Tibial nerve (tissue), 4 donors: ENCODE data around the gene RPL36. TPM values are rescaled to one million over a fixed set of nuclear protein-coding genes. Genes with fewer than 3 reads are reported as not detected.

Source experiments
- DNase-seq, 2 donors: peaks; one replicate each; pipeline ENCODE4 v3.0.0-alpha.2; 2019; ENCODE audit warnings: low spot score in 2 of 2
- H3K27ac ChIP-seq, 4 donors: fragments of 200-600 bp; sonication (generic) in 3 of 4; one replicate each; pipeline ENCODE4 v1.5.1; 2017 to 2019; ENCODE audit warnings: mild to moderate bottlenecking in 1 of 4
- H3K27me3 ChIP-seq, 2 donors: fragments of 200-600 bp; sonication (generic) in 1 of 2; one replicate each; pipeline versions ENCODE4 v1.5.1 to v1.6.0; 2017 to 2019
- H3K36me3 ChIP-seq, 3 donors: fragments of 200-600 bp; sonication (generic); one replicate each; pipeline ENCODE4 v1.5.1; 2018 to 2019
- H3K4me1 ChIP-seq, 4 donors: fragments of 200-600 bp; sonication (generic) in 3 of 4; one replicate each; pipeline ENCODE4 v1.5.1; 2017 to 2019
- H3K4me3 ChIP-seq, 4 donors: fragments of 200-600 bp; sonication (generic) in 3 of 4; one replicate each; pipeline ENCODE4 v1.5.1; 2017 to 2019; ENCODE audit warnings: mild to moderate bottlenecking in 1 of 4, moderate library complexity in 1 of 4
- H3K9me3 ChIP-seq, 4 donors: fragments of 200-600 bp; sonication (generic) in 3 of 4; one replicate each; pipeline ENCODE4 v1.5.1; 2017 to 2019
- EP300 ChIP-seq, 2 donors: sonication (generic); formaldehyde crosslinking; IDR thresholded peaks; one replicate each; pipeline ENCODE4 v1.6.1; 2017; ENCODE audit warnings: antibody characterized with exemption in 2 of 2, mild to moderate bottlenecking in 1 of 2
- POLR2A ChIP-seq, 2 donors: fragments of 450-650 bp; IDR thresholded peaks; one replicate each; pipeline ENCODE4 v1.6.1; 2017; ENCODE audit warnings: antibody characterized with exemption in 2 of 2, mild to moderate bottlenecking in 2 of 2, moderate library complexity in 2 of 2
- WGBS, 2 donors: methylation state at CpG; one replicate each; pipeline ENCODE4 v1.1.5; 2018; 5-methylcytosine and 5-hydroxymethylcytosine counted together
- total RNA-seq, 4 donors: library from RNA; depleted of rRNA; stranded (reverse); fragments of >200 nt; gene quantifications; one replicate each; pipeline ENCODE4 v1.1.0, GENCODE V29; 2016
- TF ChIP-seq, protein P1 (sequence below), 5 experiments: fragments of 200-600 bp in 3 of 5; fragments of 450-650 bp in 2 of 5; sonication (generic) in 3 of 5; IDR thresholded peaks; one replicate each; pipeline ENCODE4 v1.5.1; 2016 to 2019; ENCODE audit warnings: antibody characterized with exemption in 5 of 5, mild to moderate bottlenecking in 3 of 5, moderate library complexity in 2 of 5

Gene RPL36
- total RNA-seq, 4 donors from 2014 or later, result 552 to 780 (median 644) TPM

DNA sequence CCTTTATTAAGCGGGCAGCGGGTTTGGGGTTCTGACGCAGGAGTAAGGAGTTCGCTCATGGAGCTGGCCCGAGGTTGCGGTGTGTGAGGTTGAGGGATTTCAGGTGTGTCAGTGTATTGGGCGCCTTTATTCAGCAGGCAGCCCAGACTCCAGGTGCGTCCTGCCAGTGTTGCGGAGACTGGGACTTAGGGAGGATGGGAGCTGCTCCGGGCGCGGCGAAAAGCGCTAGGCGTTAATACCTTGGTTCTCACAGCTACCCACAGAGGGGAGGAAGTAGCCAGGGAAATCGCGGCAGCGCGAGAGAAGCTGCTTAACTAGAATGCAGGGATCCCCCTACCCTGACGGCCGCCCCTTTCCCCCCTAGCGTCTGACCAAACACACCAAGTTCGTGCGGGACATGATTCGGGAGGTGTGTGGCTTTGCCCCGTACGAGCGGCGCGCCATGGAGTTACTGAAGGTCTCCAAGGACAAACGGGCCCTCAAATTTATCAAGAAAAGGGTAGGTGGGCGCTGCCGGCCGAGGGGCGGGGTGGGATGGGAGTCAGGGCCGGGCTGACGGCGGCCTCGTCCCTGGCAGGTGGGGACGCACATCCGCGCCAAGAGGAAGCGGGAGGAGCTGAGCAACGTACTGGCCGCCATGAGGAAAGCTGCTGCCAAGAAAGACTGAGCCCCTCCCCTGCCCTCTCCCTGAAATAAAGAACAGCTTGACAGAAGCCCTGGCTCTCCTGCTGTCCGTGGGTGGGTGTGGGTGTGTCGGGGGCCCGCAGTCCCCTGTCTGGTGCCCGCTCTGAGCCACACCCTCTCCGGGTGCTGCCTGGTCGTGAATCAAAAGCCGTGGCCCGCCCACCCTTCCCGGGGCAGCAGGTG, 1.1 kb downstream of the RPL36 start:
- WGBS, 2 donors, result 6 to 8% methylated on average over 31 to 33 of the region's 54 CpGs
- peak overlapping the region; percentile 61 to 95 (median 78) for H3K4me3 ChIP-seq
- TF ChIP-seq EP300 (IDR thresholded peaks at IDR 0.05) (peak in 1 of 2 donors; percentile 26), POLR2A (IDR thresholded peaks at IDR 0.05) (no peak)
- TF ChIP-seq, protein P1, sequence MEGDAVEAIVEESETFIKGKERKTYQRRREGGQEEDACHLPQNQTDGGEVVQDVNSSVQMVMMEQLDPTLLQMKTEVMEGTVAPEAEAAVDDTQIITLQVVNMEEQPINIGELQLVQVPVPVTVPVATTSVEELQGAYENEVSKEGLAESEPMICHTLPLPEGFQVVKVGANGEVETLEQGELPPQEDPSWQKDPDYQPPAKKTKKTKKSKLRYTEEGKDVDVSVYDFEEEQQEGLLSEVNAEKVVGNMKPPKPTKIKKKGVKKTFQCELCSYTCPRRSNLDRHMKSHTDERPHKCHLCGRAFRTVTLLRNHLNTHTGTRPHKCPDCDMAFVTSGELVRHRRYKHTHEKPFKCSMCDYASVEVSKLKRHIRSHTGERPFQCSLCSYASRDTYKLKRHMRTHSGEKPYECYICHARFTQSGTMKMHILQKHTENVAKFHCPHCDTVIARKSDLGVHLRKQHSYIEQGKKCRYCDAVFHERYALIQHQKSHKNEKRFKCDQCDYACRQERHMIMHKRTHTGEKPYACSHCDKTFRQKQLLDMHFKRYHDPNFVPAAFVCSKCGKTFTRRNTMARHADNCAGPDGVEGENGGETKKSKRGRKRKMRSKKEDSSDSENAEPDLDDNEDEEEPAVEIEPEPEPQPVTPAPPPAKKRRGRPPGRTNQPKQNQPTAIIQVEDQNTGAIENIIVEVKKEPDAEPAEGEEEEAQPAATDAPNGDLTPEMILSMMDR (IDR thresholded peaks at IDR 0.05), result no peak
- peak overlapping the region; percentile 76 to 92 (median 84) for H3K27ac ChIP-seq
- H3K27me3 ChIP-seq, result no peaks in the 10 kb centered on the region
- peaks cover 3 to 49% (median 24%) of the 10 kb centered on the region in 3 donors for H3K36me3 ChIP-seq
- H3K9me3 ChIP-seq, result no peaks in the 10 kb centered on the region
- peaks cover 0 to 53% (median 18%) of the 10 kb centered on the region in 4 donors for H3K4me1 ChIP-seq
- peak in 1 of 2 donors; percentile 33 for DNase-seq

DNA sequence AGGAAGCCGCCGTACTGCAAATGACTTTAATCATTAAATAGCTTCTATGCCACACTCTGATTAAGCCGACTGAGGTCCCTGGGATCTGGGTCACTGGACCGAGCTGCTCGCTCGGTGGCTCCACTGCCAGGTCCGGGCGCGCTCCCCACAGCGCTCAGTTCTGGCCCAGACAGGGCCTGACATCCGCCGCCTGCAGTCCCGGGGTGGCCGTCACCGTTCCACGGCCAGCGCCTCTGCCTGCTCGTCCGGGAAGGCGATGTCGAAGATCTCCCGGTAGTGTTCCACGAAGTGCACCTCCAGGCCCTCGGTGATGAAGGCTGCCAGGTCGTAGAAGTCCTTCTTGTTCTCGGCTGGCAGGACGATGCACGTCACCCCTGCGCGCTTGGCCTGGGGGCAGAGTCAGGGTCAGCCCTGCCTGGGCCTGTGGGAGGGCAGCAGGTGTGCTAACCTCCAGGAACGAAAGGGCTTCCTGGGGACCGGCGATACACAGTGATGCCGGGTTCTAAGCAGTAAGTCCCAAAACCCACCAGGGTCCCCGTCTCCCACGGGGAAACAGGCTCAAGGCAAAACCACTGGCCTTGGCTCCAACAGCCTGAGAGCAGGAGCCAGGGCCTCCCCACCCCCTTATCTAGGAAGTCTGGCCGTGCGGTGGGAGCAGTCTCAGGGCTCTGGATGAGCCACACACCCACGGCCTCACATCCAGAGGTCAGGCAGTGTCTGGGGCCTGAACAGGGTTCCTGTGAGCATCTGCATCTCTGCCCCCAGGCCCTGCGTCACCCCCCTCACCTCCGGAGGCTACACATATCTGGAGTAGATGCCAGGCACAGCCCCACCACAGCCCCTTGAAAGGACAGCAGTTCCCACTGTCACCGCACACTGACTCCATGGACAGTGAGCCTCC, 2.0 kb downstream of the RPL36 start:
- no peak for DNase-seq
- Histone ChIP-seq H3K36me3 (peaks cover 3 to 57% (median 29%) of the 10 kb centered on the region in 3 donors), H3K4me1 (peaks cover 0 to 48% (median 18%) of the 10 kb centered on the region in 4 donors), H3K27ac (peak overlapping the region in 3 of 4 donors; percentile 79 to 92 (median 90)), H3K9me3 (no peaks in the 10 kb centered on the region), H3K27me3 (no peaks in the 10 kb centered on the region), H3K4me3 (peak overlapping the region; percentile 61 to 95 (median 78))
- WGBS, 2 donors, result 69 to 80% methylated on average over 28 to 42 of the region's 42 CpGs
- TF ChIP-seq POLR2A (IDR thresholded peaks at IDR 0.05) (no peak), EP300 (IDR thresholded peaks at IDR 0.05) (no peak)
- TF ChIP-seq, protein P1 (IDR thresholded peaks at IDR 0.05), result no peak

DNA sequence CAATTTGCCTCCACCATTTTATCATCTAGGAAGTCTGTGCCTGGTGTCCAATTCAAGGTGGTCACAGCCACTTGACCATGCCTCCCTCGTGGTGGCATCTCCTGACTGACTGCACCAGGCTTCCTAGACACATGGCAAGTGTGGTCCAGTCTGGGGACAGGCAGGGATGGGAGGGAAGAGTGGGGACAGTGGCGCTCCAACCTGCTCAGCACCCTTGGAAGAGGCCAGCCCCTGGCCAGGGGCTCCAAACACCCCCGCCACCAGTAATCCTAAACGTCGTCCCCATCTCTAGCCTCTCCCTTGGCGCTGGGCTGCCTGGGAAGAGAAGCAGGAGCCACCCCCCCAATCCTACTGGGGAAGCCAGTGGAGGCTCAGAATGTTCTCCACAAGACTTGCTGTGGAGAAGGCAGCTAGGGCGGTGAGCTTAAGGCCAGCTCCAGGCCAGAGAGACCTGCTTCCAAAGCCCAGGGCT, 2.7 kb downstream of the RPL36 start:
- Histone ChIP-seq H3K4me1 (peaks cover 0 to 42% (median 15%) of the 10 kb centered on the region in 4 donors), H3K4me3 (no peak overlapping the region), H3K27me3 (no peaks in the 10 kb centered on the region), H3K27ac (no peak overlapping the region), H3K36me3 (peaks cover 3 to 64% (median 29%) of the 10 kb centered on the region in 3 donors), H3K9me3 (no peaks in the 10 kb centered on the region)
- DNase-seq, result no peak
- 78 to 87% methylated on average over 3 to 7 of the region's 7 CpGs for WGBS, 2 donors
- TF ChIP-seq, protein P1 (IDR thresholded peaks at IDR 0.05), result no peak
- TF ChIP-seq POLR2A (IDR thresholded peaks at IDR 0.05) (no peak), EP300 (IDR thresholded peaks at IDR 0.05) (no peak)

DNA sequence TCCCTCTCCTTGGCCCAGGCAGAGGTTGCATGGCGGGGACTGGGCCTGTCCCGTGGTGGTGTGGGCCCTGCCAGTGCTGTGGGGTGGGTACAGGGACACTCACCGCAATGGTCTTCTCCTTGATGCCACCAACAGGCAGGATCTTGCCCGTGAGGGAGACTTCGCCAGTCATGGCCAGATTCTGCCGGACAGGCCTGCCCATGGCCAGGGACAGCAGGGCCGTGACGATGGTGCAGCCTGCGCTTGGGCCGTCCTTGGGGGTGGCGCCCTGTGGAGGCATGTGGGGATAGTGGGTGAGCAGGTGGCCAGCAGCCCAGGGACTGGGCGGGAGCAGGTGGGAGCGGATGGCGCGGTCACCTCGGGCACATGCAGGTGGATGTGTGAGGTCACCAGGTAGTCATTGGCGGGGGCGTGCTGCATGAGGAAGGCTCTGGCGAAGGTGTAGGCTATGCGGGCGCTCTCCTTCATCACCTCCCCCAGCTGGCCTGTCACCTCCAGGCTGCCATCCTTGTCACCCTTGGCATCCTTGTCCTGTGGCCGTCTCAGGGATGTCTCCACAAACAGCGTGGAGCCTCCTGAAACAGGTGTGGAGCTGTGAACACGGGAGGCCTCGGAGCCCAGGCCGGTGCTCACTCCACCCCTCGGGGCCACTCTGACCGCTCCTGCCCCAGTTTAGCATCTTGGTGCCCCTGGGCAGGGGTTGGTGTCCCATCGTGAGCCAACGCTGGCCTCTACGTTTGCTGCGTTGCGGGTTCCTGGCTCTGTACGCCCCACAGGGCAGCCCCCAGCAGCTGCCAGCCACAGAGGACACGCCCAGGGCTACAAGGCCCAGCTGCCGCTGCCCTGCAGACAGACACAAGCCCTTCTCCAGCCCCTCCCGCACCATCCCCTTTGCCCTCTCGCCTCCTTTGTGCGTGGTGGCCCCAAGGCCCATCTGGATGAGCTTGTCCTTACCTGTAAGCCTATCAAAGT, 3.4 kb downstream of the RPL36 start:
- Histone ChIP-seq H3K4me1 (peaks cover 0 to 40% (median 15%) of the 10 kb centered on the region in 4 donors), H3K27ac (no peak overlapping the region), H3K4me3 (no peak overlapping the region), H3K9me3 (no peaks in the 10 kb centered on the region), H3K27me3 (no peaks in the 10 kb centered on the region), H3K36me3 (peaks cover 3 to 72% (median 30%) of the 10 kb centered on the region in 3 donors)
- no peak for DNase-seq
- TF ChIP-seq, protein P1 (IDR thresholded peaks at IDR 0.05), result no peak
- TF ChIP-seq EP300 (IDR thresholded peaks at IDR 0.05) (no peak), POLR2A (IDR thresholded peaks at IDR 0.05) (no peak)
- 84 to 87% methylated on average over 24 to 32 of the region's 39 CpGs for WGBS, 2 donors
